ENCODE results near the gene ST3GAL2. TPM values are rescaled to one million over a fixed set of nuclear protein-coding genes. Genes with fewer than 3 reads are reported as not detected.

The ST3GAL2 gene
- total RNA-seq, 4 donors from 2014 or later: 9.6 to 31.7 (median 17.8) TPM

DNA sequence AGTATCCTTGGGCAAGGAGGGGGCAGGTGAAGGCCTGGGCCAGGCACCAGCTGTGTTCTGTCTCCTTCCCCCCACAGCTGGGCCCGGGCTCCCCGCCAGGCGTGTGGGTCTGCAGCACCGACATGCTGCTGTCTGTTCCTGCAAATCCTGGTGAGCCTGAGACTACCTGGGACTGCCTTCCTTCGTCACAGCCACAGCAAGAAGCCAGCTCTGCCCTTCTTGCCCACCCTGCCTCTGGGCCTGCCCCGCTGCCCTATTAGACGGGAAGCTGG, 27.8 kb upstream of the ST3GAL2 start:
- TF ChIP-seq CTCF (IDR thresholded peaks at IDR 0.05): no peak
- ATAC-seq (ENCODE audit: low FRiP score): no peak
- DNase-seq (ENCODE audit: low spot score): no peak

DNA sequence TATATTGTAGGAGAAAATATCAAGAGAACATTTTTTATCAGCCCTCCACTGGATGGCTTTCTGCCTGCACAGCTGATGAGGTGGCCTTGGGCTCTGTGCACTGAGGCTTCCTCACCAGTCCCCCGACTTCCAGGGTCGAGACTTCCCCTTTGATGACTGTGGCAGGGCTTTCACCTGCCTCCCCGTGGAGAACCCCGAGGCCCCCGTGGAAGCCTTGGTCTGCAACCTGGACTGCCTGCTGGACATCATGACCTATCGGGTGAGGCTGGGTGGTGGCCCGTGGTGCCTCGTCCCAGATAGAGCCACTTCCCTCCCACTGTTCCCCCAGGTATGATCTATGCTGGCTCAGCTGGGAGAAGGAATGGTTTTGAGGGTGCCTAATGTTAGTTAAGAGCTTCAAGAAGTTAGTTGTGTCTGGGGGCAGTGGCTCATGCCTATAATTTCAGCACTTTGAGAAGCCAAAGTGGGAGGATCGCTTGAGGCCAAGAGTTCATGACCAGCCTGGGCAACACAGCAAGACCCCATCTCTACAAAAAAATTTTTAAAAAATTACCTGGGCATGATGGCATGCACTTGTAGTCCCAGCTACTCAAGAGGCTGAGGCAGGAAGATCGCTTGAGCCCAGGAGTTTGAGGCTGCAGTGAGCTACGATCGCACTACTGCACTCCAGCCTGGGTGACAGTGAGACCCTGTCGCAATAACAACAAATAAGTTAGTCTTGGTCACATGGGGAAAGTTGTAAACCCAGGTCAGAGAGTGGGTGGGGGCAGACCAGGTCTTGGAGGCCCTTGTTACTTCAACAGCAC, 27.3 kb upstream of the ST3GAL2 start:
- no peak for TF ChIP-seq CTCF (IDR thresholded peaks at IDR 0.05)
- no peak for DNase-seq (ENCODE audit: low spot score)
- no peak for ATAC-seq (ENCODE audit: low FRiP score)

DNA sequence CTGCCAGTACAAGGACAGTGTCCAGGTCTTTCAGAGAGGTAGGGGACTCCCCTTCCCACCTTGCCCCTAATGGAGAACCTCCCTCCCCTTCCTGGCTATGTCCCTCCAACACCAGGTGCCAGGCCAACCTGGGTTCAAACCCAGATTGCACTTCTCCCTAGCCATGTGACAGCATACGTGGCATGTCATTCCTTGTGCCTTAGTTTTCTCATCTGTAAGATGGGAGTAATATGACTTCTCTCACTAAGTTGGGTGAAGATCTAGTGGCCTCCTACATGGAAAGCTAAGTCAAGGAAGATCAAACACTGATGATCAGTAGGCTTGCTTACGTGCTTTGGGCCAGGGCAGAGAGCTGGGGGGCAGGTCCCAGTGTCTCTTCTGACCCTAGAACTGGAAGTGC, 24.3 kb upstream of the ST3GAL2 start:
- DNase-seq (ENCODE audit: low spot score) (no peak), ATAC-seq (ENCODE audit: low FRiP score) (no peak)
- no peak for TF ChIP-seq CTCF (IDR thresholded peaks at IDR 0.05)

- no peak for DNase-seq (ENCODE audit: low spot score)
- no peak for ATAC-seq (ENCODE audit: low FRiP score)
- no peak for TF ChIP-seq CTCF (IDR thresholded peaks at IDR 0.05)
Measured at GRCh38 chr16:70460737-70461261, 21.9 kb upstream of the ST3GAL2 start.

- DNase-seq (ENCODE audit: low spot score): no peak
- no peak for TF ChIP-seq CTCF (IDR thresholded peaks at IDR 0.05)
- ATAC-seq (ENCODE audit: low FRiP score): no peak
Measured at GRCh38 chr16:70457446-70458166, 18.7 kb upstream of the ST3GAL2 start.

DNA sequence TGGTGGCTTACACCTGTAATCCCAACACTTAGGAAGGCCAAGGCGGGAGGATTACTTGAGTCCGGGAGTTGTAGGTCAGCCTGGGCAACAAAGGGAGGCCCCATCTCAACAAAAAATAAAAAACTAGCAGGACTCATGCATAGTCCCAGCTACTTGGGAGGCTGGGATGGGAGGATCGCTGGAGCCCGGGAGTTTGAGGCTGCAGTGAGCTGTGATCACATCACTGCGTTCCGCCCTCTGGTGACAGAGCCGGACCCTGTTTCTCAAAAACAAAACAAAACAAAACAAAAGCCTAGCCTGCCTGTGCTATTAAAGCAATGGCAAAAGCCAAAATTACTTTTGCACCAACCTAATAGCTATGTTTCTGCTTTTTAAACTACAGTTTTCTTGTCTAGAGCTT, 17.0 kb upstream of the ST3GAL2 start:
- TF ChIP-seq CTCF (IDR thresholded peaks at IDR 0.05): no peak
- ATAC-seq (ENCODE audit: low FRiP score): no peak
- DNase-seq (ENCODE audit: low spot score): no peak
